ENCODE results near the gene CUX1.

GRCh38 chr7:102317231-102318059 lies 500.0 kb downstream of the CUX1 start:
- TF ChIP-seq POLR2A (IDR thresholded peaks at IDR 0.05): no peak
- no peak for TF ChIP-seq CTCF (IDR thresholded peaks at IDR 0.05)
- TF ChIP-seq POLR2AphosphoS5 (IDR thresholded peaks at IDR 0.05): no peak

All from breast epithelium (tissue), 3 donors.